PFSK-1 (cell line): Measurements from ENCODE around the gene PTPRN2.

Experiments used
- FOXP2 ChIP-seq: optimal IDR thresholded peaks from 2 replicates; pipeline ENCODE3; 2011; ENCODE audit warnings: borderline replicate concordance, control low read depth, inconsistent platforms; ENCODE audit not compliant: insufficient read depth; ENCODE audit errors: extremely low read length, extremely low read depth
- POLR2AphosphoS5 ChIP-seq: IDR thresholded peaks from 2 replicates; pipeline ENCODE4 v1.6.1; 2012; ENCODE audit warnings: low read depth, mild to moderate bottlenecking, control low read depth, low read length, moderate library complexity
- SIN3A ChIP-seq: IDR thresholded peaks from 2 replicates; pipeline ENCODE4 v1.6.1; 2012; ENCODE audit warnings: mild to moderate bottlenecking, low read length, moderate library complexity, borderline replicate concordance; ENCODE audit not compliant: insufficient read depth
- TAF1 ChIP-seq: IDR thresholded peaks from 2 replicates; pipeline ENCODE4 v1.6.1; 2012; ENCODE audit warnings: low read length, control low read depth, borderline replicate concordance; ENCODE audit not compliant: insufficient read depth
- TF ChIP-seq, protein P1 (sequence below), 2 experiments: IDR thresholded peaks; 2 replicates each; pipeline versions ENCODE4 v1.6.1 to v1.8.0; 2011 to 2012; ENCODE audit warnings: low read depth in 2 of 2, low read length in 2 of 2, control low read depth in 1 of 2, inconsistent platforms in 1 of 2, mild to moderate bottlenecking in 1 of 2, moderate library complexity in 1 of 2; ENCODE audit not compliant: insufficient read depth in 1 of 2

Gene PTPRN2

DNA sequence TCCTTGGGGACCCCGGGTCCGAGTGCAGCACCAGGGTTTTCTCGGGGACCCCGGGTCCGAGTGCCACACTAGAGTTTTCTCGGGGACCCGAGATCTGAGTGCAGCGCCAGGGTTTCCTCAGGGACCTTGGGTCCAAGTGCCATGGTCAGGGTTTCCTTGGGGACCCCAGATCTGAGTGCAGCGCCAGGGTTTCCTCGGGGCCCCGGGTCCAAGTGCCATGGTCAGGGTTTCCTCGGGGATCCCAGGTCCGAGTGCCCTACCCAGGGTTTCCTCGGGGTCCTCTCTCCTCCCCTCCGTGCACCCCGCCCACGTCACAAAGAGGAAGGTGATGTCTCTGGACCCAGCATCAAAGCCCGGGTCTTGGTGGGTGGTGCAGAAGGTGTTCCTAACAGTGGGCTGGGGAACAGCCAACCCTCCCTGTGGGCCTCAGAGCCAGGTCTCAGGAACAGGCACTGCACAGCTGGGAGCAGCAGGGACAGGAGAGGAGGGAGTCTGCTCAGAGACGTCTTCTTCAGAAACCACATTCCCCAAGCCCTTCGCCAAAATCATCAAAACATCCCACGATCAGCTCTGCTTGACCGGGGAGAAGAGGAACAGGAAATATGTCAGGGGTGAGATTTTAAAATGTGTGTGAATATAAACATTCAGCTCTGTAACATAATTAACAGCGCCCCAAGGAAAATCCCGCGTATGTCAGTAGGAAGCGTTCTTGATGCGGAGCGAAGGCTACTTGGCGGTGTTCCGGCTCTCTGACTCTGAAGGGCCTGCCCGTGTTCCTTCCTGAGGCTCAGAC lies 710.1 kb downstream of the PTPRN2 start:
- TF ChIP-seq POLR2AphosphoS5 (no peak), SIN3A (no peak), TAF1 (no peak), FOXP2 (no peak)
- TF ChIP-seq, protein P1, sequence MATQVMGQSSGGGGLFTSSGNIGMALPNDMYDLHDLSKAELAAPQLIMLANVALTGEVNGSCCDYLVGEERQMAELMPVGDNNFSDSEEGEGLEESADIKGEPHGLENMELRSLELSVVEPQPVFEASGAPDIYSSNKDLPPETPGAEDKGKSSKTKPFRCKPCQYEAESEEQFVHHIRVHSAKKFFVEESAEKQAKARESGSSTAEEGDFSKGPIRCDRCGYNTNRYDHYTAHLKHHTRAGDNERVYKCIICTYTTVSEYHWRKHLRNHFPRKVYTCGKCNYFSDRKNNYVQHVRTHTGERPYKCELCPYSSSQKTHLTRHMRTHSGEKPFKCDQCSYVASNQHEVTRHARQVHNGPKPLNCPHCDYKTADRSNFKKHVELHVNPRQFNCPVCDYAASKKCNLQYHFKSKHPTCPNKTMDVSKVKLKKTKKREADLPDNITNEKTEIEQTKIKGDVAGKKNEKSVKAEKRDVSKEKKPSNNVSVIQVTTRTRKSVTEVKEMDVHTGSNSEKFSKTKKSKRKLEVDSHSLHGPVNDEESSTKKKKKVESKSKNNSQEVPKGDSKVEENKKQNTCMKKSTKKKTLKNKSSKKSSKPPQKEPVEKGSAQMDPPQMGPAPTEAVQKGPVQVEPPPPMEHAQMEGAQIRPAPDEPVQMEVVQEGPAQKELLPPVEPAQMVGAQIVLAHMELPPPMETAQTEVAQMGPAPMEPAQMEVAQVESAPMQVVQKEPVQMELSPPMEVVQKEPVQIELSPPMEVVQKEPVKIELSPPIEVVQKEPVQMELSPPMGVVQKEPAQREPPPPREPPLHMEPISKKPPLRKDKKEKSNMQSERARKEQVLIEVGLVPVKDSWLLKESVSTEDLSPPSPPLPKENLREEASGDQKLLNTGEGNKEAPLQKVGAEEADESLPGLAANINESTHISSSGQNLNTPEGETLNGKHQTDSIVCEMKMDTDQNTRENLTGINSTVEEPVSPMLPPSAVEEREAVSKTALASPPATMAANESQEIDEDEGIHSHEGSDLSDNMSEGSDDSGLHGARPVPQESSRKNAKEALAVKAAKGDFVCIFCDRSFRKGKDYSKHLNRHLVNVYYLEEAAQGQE (IDR thresholded peaks at IDR 0.05; ENCODE audit: insufficient read depth in 1 of 2, low read depth in 2 of 2, low read length in 2 of 2) = no peak

DNA sequence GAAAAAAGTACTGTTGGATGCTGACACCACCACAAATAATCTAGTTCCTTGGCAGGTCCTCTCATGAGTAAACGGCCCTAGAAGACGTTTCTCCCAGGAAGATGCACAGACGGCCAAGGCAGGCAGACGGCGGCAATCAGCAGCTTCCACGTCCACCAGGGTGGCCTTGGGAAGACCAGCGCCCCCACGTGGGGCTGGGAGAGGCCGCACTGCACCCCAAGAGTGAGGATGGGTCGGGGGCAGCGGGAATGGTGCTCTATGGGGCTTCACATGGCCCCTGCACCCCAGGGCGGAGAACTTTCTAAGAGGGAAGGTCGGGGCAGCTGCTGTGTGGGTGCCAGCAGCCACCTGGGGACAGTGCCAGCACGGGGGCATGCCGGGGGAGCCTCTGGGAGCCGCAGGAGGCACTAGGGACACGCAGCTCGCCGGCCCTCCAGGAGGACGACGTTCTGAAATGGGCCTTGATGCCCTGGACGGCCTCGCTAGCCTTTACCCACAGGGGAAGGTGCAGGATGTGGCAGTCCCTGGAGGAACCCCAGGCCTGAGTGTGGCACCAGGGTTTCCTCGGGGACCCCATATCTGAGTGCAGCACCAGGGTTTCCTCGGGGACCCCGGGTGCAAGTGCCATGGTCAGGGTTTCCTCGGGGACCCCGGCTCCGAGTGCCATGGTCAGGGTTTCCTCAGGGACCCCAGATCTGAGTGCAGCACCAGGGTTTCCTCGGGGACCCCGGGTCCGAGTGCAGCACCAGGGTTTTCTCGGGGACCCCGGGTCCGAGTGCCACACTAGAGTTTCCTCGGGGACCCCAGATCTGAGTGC lies 710.9 kb downstream of the PTPRN2 start:
- TF ChIP-seq POLR2AphosphoS5 (no peak), SIN3A (no peak), FOXP2 (no peak), TAF1 (no peak)
- TF ChIP-seq, protein P1 (IDR thresholded peaks at IDR 0.05; ENCODE audit: insufficient read depth in 1 of 2, low read depth in 2 of 2, low read length in 2 of 2) = no peak

DNA sequence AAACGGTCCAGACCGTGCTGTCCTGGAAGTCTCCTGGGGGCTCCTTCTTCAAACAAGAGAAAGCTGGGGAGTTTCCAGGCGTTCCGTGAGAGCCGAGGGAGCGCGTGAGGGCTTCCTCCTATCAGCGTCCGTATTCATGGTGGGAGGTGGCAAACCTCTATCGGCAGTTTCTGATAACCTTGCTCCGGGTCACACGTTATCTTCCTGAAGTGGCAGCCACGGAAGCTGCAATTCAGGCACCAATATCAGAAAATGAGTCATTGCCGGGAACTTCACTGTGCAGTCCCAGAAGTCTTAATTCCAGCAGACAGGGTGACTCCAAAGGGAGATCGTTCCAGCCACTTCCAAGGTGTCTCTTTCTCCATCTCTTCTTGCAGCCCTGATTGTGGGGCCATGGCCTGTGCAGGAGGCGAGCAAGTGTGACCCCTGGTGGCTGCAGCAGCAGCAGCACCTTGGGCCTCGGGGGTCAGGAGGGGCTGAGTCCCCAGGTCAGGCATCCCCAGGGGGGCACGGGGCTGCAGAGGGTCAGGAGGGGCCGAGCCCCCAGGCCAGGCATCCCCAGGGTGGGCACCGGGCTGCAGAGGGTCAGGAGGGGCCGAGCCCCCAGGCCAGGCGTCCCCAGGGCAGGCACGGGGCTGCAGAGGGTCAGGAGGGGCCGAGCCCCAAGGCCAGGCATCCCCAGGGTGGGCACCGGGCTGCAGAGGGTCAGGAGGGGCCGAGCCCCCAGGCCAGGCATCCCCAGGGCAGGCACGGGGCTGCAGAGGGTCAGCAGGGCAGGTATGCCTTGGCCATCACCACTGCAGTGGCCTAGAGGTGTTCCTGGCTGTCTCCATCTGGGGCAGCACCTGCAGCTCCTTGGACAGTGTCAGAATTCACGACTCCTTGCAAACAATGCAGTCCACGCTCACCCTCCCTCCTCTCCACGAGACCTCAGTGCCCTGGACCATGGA lies 712.1 kb downstream of the PTPRN2 start:
- TF ChIP-seq POLR2AphosphoS5 = no peak
- TF ChIP-seq TAF1 = no peak
- no peak for TF ChIP-seq SIN3A
- TF ChIP-seq, protein P1 (IDR thresholded peaks at IDR 0.05; ENCODE audit: insufficient read depth in 1 of 2, low read depth in 2 of 2, low read length in 2 of 2) = no peak
- no peak for TF ChIP-seq FOXP2

DNA sequence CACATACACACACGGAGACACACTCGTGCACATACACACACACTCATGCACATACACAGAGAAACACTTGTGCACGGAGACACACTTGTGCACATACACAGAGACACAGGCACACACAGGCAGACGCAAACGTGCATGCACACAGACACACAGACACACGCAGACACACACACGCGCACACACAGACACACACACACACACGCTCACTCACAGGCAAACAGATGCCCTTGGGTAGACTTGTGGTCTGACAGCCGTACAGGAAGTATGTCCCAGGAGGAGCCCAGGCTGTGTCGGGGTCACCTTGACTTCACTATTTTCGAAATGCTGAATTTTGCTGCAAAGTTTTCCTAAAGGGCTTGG lies 712.8 kb downstream of the PTPRN2 start:
- no peak for TF ChIP-seq POLR2AphosphoS5
- TF ChIP-seq FOXP2 = no peak
- no peak for TF ChIP-seq SIN3A
- no peak for TF ChIP-seq TAF1
- TF ChIP-seq, protein P1 (IDR thresholded peaks at IDR 0.05; ENCODE audit: insufficient read depth in 1 of 2, low read depth in 2 of 2, low read length in 2 of 2) = no peak
